GM18502 (cell line): ENCODE data around the gene ARHGEF28.

ENCODE experiments used
- ATAC-seq: cut with Tn5 transposase; IDR thresholded peaks from one replicate; pipeline ENCODE4 v1.9.1; 2021; ENCODE audit warnings: mild to moderate bottlenecking; ENCODE audit not compliant: unreplicated experiment, poor library complexity

Gene ARHGEF28

DNA sequence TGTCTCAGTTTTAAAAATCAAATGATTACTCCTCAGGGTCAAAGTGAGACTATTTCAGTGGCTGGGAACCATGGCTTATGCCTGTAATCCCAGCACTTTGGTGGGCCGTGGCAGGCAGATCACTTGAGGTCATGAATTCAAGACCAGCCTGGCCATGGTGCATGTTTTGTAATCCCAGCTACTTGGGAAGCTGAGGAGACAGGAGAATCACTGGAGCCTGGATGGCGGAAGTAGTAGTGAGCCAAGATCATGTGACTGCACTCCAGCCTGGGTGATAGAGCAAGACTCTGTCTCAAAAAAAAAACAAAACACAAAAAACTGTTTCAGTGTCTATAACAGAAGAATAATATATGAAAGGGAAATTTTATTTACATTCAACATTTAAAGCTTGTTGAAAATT, 182.9 kb downstream of the ARHGEF28 start:
- ATAC-seq = no peak

DNA sequence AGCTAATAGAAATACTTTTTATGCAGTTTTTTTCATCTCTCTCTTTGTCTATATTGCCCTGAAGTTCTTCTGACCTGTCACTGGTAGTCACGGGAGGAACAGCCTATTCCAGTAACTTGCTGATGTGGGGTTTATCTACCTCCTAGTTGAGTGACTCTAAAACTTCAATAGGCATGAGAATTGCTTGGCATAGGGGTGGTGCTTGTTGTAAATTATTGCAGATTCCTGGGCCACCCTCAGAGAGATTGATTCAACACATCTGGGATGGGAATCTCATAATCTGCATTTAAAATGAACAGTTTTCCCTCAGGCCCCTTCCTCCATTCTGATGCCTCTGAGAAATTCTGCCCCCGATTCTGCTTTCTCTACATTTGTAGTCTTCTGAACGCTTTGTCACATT, 184.4 kb downstream of the ARHGEF28 start:
- no peak for ATAC-seq

- no peak for ATAC-seq
These were observed 186.5 kb downstream of the ARHGEF28 start for GRCh38 chr5:73812457-73812856.

- ATAC-seq = no peak
These were observed 187.1 kb downstream of the ARHGEF28 start for GRCh38 chr5:73812962-73813588.

DNA sequence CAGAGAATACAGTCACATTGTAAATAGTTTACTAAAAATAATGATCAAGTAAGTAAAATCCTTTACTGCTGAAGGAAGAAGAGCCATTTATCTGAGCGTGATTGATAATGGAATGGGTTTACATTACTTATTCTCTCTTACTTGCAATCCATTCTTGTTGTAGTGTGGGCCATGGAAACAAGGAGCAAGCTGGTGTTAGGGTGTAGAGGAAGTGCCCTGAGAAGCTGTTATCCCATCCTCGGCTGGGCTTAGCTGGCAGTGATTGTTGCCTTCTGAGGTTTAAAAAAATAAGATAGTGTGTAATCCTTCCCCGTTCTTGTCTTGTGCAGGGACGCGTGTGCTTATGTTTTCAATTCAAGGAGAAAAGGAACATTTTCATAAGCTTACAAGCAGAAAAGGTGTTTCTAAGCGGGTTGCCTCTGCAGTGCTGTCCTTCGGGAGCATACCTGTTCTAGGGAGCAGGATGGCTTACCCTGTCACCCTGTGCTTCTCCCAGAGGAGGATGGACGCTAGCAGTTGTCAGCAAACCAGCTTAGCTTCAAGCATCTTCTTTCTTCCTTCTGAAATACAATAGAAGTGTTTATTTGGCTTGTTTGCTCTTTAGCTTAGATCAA, 188.3 kb downstream of the ARHGEF28 start:
- ATAC-seq = no peak

DNA sequence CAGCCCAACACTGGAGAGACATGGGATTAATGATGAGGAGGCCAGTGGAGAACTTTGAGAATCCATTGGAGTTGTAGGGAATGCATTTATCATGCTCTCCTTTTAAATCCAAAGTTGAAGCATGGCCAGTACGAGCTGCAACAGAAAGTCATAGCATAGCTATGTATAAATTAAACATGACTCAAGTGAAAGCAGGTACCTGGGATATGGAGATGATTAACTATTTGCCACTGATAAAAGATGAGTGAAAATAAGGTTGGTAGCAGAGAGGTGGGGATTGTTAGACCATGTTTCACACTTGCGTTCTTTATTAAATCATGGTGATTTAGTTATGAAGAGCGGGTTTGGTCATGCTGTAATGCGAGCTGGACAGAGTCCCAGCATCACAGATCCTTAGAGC, 189.6 kb downstream of the ARHGEF28 start:
- ATAC-seq = no peak

DNA sequence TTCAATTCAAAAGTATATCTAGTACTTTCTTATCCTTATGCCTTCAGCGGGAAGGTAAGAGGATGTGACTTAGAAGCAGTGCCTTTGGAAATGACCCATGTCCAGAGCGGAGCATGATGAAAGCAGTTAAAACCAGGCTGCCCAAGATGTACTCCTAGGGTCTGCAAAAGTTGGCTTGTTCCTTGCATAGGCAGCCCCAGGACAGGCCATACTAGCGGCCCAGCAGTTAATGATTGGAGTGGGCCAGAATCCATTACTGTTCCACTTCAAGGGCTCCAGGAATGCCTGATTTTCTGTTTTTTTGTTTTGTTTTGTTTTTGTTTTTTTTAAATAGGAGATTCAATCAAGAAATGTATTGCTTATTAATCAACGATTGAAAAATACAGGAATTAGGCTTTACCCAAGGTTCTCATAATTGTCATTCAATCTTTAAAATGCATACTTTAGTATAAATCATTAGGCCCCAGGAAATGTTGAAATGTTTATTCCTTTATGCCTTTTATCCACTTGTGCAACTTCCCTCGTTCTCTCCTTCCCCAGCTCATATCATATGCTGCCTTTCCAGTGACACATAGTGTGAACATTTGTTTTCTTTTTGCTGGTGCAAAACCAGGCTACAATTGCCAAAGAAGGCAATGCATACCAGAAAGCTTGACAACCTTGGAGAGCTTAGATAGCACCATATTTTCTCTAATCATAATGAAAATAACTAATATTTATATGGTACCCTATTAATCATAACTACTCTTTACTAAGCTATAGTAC, 190.8 kb downstream of the ARHGEF28 start:
- ATAC-seq = no peak

DNA sequence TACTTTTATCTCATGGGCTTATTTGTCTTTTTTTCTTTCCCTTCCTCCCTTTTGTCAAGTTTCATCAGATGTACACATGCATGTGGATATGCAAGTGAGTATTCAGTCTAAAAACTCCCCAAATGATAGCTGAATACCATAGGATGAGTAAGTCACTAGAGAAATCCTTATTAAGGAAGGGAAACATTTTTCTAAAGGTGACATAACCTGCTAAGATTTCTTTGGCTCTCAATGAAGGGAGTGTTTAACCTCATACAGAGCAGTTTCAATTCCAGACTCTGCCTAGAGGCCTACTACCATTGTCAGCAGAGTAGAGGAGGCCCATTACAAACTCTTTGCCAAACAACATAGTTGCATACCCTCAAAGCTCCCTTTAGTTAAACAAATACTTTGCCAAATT, 192.4 kb downstream of the ARHGEF28 start:
- no peak for ATAC-seq

DNA sequence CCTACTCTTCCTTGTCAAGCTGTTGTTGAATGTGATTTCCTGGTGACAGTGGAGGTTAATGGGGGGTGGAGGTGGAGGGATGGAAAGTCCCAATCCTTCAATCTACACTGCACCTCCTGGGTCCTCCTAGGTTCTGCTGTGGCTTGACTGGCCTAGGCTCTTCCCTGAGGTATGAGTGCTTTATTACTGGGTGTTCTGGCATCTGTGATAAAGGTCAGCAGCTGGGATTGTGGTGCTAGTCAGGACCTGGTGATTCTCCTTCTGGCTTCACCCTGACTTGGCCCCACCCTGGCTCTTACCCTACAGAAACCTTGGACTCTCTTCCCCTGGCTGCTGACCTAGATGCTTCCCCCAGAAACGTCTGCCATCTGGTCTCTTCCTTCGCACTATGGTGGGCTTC, 194.3 kb downstream of the ARHGEF28 start:
- no peak for ATAC-seq

DNA sequence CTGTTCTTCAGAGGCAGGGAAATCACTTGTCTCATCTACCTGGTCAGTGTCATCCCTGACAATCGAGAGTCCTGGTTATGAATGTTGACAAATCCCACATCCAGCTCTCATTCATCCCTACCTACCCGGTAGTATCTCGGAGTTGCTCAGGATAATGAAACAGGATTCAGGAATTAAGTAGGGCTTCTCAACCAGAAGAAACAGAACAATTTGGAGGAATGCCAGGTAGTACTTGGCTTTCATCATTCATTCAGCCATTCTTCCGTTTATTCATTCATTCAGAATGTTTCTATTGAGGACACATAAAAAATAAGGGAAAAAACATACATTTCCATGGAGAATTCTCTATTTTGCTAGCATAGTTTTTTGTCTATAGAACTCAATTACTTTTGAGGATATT, 195.0 kb downstream of the ARHGEF28 start:
- ATAC-seq = no peak

DNA sequence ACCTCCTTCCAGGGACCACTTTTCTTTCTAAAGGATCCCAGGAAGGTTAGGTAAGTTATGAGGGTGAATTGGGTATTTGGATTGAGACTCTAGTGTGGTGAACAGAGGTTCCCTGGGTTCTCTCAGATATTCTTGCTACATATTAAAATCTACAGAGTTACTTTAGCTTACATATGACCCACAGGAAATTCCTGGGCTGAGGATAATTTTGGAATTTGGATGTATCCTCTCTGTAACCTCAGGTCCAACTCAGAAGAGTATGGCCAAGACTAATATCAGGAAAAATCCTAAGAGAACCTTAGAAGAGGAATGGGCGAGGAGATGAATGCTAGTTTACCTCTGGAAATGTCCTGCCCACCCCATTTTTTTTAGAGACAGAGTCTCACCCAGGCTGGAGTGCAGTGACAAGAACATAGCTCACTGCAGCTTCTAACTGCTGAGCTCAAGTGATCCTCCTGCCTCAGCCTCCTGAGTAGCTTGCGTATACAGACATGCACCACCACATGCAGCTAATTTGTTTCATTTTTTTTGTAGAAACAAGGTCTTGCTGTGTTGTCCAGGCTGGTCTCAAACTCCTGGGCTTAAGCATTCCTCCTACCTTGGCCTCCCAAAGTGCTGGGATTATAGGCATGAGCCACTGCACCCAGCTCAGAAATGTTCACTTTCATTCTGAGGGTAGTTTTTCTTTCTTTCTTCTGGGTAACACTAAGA, 196.4 kb downstream of the ARHGEF28 start:
- no peak for ATAC-seq

- ATAC-seq = no peak
These were observed 197.0 kb downstream of the ARHGEF28 start for GRCh38 chr5:73822989-73823339.

DNA sequence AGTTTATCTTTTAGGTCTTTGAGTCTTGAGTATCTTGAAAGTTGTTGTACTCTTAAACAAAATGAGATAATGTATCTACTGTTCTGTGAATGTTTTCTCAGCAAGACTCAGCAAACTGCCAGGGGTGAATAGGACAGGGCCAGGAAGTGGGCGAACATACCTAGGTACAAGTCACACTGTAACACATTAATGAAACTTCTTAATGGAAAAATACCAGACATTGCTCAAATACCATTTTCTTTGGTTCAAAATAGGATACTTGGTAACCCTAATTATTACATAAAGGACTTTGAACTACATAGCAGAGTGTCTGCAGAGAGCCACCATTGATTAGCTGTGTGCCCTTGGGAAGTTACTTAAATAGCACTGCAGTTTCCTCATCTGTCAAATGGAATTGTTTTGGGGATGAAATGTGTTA, 197.5 kb downstream of the ARHGEF28 start:
- ATAC-seq = no peak

DNA sequence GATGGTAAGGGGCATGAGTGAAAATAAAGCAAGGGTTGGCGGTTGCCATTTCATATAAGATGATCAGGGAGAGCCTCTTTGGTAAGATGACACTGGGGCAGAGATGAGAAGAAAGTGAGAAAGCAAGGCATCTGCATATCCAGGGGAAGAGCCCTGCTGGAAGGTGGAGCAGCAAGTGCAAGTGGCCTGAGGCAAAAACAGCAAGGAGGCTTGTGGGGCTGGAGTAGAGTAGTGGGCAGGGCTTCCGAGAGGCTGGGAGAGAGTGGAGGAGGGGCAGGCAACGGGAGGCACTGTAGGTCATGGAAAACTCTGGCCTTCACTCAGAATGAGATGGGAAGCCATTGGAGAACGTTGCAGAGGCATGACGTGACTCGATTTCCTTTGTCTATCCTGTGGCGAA, 199.2 kb downstream of the ARHGEF28 start:
- no peak for ATAC-seq

DNA sequence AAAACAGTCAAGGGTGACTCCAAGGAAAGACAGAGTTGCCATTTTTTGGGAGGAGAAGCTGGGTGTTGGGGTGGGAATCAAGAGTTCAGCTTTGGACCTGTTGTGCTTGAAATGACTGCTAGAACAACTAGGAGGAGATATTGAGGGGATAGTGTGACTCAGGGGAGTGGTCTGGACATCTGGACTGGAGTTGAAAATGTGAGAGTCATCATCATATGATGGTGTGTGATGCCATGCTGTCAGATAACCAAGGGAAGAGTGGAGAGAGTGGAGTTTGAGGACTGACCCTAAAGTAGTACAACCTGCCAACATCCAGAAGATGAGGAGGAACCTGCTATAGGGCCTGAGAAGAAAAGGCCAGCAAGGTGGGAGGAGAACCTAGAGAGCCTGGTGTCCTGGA, 199.7 kb downstream of the ARHGEF28 start:
- ATAC-seq = no peak

DNA sequence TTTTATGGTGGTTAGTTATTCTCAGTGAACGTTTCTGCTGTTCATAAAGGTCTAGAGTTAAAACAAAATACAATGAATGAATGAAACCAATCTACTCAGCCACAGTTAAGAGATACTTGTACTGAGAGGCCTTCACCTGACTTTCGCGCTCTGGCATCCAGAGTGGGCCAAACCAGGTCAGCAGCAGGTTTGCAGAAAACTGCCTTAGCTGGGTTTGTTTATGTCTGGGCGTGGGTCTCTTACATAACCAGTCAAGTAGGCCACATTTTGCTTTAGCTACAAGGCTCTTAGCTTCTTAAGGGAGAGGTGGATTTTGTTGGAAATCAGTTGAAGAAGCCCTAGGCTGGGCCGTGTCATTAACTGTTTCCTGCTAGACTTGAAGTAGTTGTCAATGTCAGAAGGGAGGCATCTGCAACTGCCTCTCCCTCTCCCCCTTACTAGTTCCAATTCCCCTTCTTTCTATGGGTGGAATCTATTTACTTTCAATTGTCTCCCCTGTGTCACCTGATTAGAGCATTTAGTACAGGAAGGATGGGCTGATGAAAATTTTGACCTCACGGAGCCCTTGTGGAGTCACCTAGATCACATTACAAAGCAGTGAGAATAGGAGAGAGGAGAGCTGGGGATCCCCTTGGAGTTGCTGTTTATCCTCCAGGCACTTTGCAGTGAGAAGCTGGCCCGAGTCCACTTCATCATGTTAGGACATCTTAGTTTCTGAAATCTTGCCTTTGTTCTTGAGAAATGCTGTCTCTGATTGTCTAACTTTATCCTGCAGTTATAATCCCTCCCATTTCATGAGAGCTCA, 200.5 kb downstream of the ARHGEF28 start:
- ATAC-seq = no peak

DNA sequence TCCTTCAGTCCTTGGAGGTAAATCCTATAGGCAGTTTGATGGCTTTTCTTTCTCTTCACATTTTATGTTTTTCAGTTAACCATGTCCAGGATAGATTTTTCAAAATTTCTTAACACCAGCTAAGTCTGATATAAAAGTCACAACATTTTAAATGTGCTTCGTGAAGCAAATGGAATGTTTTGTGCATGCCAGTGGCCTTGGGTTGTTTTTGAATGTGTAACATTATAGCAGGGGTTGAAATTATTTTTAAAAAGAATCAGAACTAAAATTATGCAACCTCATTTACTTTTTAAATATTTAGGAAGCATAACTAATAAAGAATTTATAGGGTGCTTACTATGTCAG, 201.1 kb downstream of the ARHGEF28 start:
- ATAC-seq = no peak

DNA sequence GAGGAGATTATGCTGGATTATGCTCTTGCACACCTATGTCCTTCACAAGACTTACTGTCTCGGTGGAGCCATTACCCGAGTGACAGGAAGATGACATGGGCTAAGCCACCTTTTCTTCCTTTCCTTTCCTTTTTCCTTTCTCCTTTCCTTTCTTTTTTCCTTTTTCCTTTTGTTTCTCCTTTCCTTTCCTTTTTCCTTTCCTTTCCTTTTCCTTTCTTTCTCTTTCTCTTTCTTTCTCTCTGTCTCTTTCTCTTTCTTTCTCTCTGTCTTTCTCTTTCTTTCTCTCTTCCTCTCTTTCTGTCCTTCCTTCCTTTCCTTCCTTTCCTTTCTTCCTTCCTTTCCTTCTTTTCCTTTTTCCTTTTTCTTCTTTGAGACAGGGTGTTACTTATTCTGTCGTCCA, 202.5 kb downstream of the ARHGEF28 start:
- no peak for ATAC-seq

- no peak for ATAC-seq
These were observed 204.7 kb downstream of the ARHGEF28 start for GRCh38 chr5:73830646-73831045.

DNA sequence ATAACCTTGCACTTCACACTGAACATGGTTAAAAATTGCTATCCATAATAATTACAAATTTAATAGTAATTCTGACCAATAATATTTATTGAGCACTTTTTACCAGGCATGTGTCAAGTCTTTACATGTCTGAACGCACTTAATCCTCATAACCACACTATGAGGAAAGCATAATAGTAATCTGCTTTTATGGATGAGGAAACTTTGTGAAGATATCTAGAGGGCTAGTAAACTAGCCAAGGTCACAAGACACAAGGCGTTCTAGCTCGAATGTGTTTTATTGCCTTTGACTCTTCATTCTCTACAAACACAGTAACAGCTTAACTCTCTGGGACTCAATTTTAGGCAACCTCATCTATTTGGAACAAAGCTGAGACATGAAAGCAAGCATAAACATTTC, 205.1 kb downstream of the ARHGEF28 start:
- ATAC-seq = no peak

GRCh38 chr5:73834693-73835092, 208.7 kb downstream of the ARHGEF28 start:
- no peak for ATAC-seq
